GM12878 (cell line): ENCODE results near the gene DKC1.

ENCODE experiments used
- CTCF ChIP-seq, 3 experiments: IDR thresholded peaks in 2 of 3; conservative IDR thresholded peaks in 1 of 3; 2 replicates each; pipeline ENCODE4 v1.5.1; 2011; ENCODE audit warnings: low read depth in 3 of 3, low read length in 3 of 3, mild to moderate bottlenecking in 3 of 3, control low read depth in 2 of 3, moderate library complexity in 2 of 3, inconsistent platforms in 1 of 3, mixed read lengths in 1 of 3; ENCODE audit not compliant: control insufficient read depth in 2 of 3, insufficient read depth in 1 of 3; ENCODE audit errors: extremely low read depth in 1 of 3
- EZH2 ChIP-seq: IDR thresholded peaks from 2 replicates; pipeline ENCODE4 v1.6.1; 2012; ENCODE audit warnings: low read depth, mild to moderate bottlenecking, control low read depth, inconsistent platforms, low read length, borderline replicate concordance; ENCODE audit not compliant: control insufficient read depth
- GABPA ChIP-seq: IDR thresholded peaks from 2 replicates; pipeline ENCODE4 v1.6.1; 2014; ENCODE audit warnings: antibody characterized with exemption, low read depth, mild to moderate bottlenecking, inconsistent platforms
- KAT2A ChIP-seq: conservative IDR thresholded peaks from 2 replicates; pipeline ENCODE4 v1.6.1; 2011; ENCODE audit warnings: low read depth, low read length; ENCODE audit not compliant: control insufficient read depth
- NR2C2 ChIP-seq: IDR thresholded peaks from 2 replicates; pipeline ENCODE4 v1.6.1; 2011; ENCODE audit warnings: borderline replicate concordance, low read depth; ENCODE audit not compliant: control insufficient read depth, insufficient read length
- POLR2A ChIP-seq: IDR thresholded peaks from 2 replicates; pipeline ENCODE4 v1.6.1; 2011; ENCODE audit warnings: low read depth, mild to moderate bottlenecking, low read length
- SIN3A ChIP-seq: IDR thresholded peaks from 2 replicates; pipeline ENCODE4 v1.6.1; 2012; ENCODE audit warnings: low read depth, low read length, improper control_type of control experiment
- TAF1 ChIP-seq: IDR thresholded peaks from 2 replicates; pipeline ENCODE4 v1.6.1; 2011; ENCODE audit warnings: mild to moderate bottlenecking, low read depth, low read length, borderline replicate concordance
- USF2 ChIP-seq: IDR thresholded peaks from 2 replicates; pipeline ENCODE4 v1.6.1; 2011; ENCODE audit warnings: low read depth, low read length, improper control_type of control experiment, borderline replicate concordance

DNA sequence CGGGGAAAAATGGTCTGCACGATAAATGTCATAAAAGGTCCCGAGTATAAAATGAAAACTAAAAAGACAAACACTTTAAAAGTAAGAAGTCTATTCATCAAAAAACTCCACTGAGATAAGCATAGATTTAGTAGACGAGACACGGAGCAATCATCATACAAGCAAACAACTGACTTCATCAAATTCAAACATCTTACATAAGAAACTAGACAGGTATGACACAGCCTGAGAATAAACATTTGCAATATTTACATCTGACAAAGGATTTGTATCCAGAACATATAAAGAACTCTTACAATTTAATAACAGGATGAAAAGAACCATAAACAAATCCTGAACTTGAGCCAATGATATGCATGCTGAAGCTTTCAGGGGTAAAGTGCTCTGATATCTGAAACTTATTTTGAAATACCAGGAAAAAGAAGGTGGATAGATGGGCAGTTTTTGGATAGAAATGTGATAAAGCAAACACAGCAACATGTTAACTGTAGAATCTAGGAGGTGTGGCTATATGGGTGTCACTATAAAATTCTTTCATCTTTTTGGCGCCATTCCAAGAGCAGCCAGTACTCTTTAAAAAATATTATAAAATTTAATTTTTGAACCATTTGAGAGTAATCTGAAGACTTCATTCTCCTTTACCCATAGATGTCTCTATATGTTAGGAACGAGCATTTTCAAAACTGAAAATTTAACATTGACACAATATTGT lies 30.6 kb downstream of the DKC1 start:
- TF ChIP-seq KAT2A (no peak), GABPA (no peak), EZH2 (no peak), CTCF (IDR thresholded peaks at IDR 0.05 in 2 of 3, conservative IDR thresholded peaks at IDR 0.05 in 1 of 3; ENCODE audit: control insufficient read depth in 2 of 3, extremely low read depth in 1 of 3, insufficient read depth in 1 of 3, low read depth in 3 of 3, low read length in 3 of 3) (no peak), NR2C2 (no peak), USF2 (no peak), SIN3A (no peak), TAF1 (no peak), POLR2A (no peak)
